Right lobe of liver (tissue), 6 donors: ENCODE data around the gene HM13. TPM values are rescaled to one million over a fixed set of nuclear protein-coding genes. Genes with fewer than 3 reads are reported as not detected.
"Not testable (repeated sequence)": the region's sequence is repeated elsewhere in the genome, so short reads cannot be mapped to it uniquely, and the experiment has no call there.

Source experiments
- ATAC-seq, 4 donors: fragments of 200-7000 bp; cut with Tn5 transposase; one replicate each; pipeline ENCODE4 v1.9.1; 2020; ENCODE audit warnings: mild to moderate bottlenecking in 4 of 4, moderate library complexity in 4 of 4
- DNase-seq, 3 donors: peaks; one replicate each; pipeline ENCODE4 v3.0.0-alpha.2; 2020
- H3K27ac ChIP-seq, 3 donors: fragments of 200-600 bp; one replicate each; pipeline ENCODE4 v1.8.0; 2022
- H3K27me3 ChIP-seq, 2 donors: fragments of 200-600 bp; one replicate each; pipeline ENCODE4 v1.8.0; 2022
- H3K36me3 ChIP-seq, 4 donors: fragments of 200-600 bp; sonication (generic) in 1 of 4; one replicate each; pipeline versions ENCODE4 v1.5.1 to v1.8.0; 2017 to 2022; ENCODE audit warnings: control low read depth in 1 of 4
- H3K4me1 ChIP-seq, 4 donors: fragments of 200-600 bp; sonication (generic) in 1 of 4; one replicate each; pipeline versions ENCODE4 v1.5.1 to v1.8.0; 2017 to 2022; ENCODE audit warnings: control low read depth in 1 of 4
- H3K4me3 ChIP-seq, 3 donors: fragments of 200-600 bp; one replicate each; pipeline ENCODE4 v1.8.0; 2022
- H3K9me3 ChIP-seq, 4 donors: fragments of 200-600 bp; sonication (generic) in 1 of 4; one replicate each; pipeline versions ENCODE4 v1.5.1 to v1.8.0; 2017 to 2022; ENCODE audit warnings: control low read depth in 1 of 4
- CTCF ChIP-seq, 4 donors: fragments of 200-600 bp in 3 of 4; fragments of 450-650 bp in 1 of 4; IDR thresholded peaks; one replicate each; pipeline versions ENCODE4 v1.5.1 to v1.8.0; 2016 to 2022; ENCODE audit warnings: antibody characterized with exemption in 4 of 4, mild to moderate bottlenecking in 2 of 4
- POLR2A ChIP-seq: fragments of 450-650 bp; IDR thresholded peaks from one replicate; pipeline ENCODE4 v1.6.1; 2017; ENCODE audit warnings: antibody characterized with exemption, mild to moderate bottlenecking
- WGBS: methylation state at CpG from one replicate; pipeline ENCODE4 v1.1.6; 2018; ENCODE audit warnings: low coverage, low lambda C conversion rate; ENCODE audit not compliant: insufficient coverage; ENCODE audit errors: missing lambda C conversion rate; 5-methylcytosine and 5-hydroxymethylcytosine counted together
- intact Hi-C, 2 donors: fragments of 100-400 bp; cut with DNase I; formaldehyde crosslinking; loops; one replicate each; pipeline versions ENCODE4 v1.11.2 to v1.14.1; 2022
- long read RNA-seq: library from polyadenylated mRNA; unstranded; transcript quantifications from one replicate; pipeline ENCODE4 v2.0.0, GENCODE V29; 2019
- total RNA-seq, 6 experiments: library from RNA; depleted of rRNA in 2 of 6; stranded (reverse); fragments of >200 nt in 2 of 6; fragmentation: NEBNext Ultra II Directional in 3 of 6; extraction: Animal tissue kit (Norgen Biotek cat#: 25700) in 3 of 6; gene quantifications; one replicate each; pipeline versions ENCODE4 v1.1.0 to v1.2.4, GENCODE V29; 2016 to 2023
- donor health status: DM: no; HTN: yes; CAD: no.
- donor health status: DM: no; HTN: no; CAD: no.
- donor health status: DM: no; HTN: no; CAD: no.
- donor health status: DM: no; HTN: yes; CAD: no.
- donor health status: DM: no; HTN: yes; CAD: no.

Gene HM13
- total RNA-seq, result 100 to 1,000 TPM in 5 of 6 experiments, 10 to 100 TPM in 1; 78.1 to 141 (median 114) TPM
- long read RNA-seq, transcript HM13-202 (12 exons, 1,606 nt), result major isoform, 22 of 33 reads
- long read RNA-seq, partial matches to known transcripts, result 3 of 33 reads
- long read RNA-seq, other reads (novel, unspliced or antisense), result 7 of 33 reads

GRCh38 chr20:31514154-31515071 is at the start of gene HM13:
HM13 (plus strand) TSS chr20:31514442; CDS start chr20:31514552, 110 bp downstream.
- Histone ChIP-seq H3K4me1 (peaks cover 0 to 30% (median 7%) of the 10 kb centered on the region in 4 donors), H3K36me3 (no peaks in the 10 kb centered on the region), H3K9me3 (no peaks in the 10 kb centered on the region), H3K4me3 (peak within 1 kb of the TSS; percentile 87 to 99 (median 98)), H3K27ac (peak within 1 kb of the TSS; percentile 47 to 76 (median 65)), H3K27me3 (no peaks in the 10 kb centered on the region)
- TF ChIP-seq CTCF (IDR thresholded peaks at IDR 0.05), result peak; percentile 93 to 99 (median 98)
- TF ChIP-seq POLR2A, result peak; percentile 81
- intact Hi-C loops, result no loop called here
- DNase-seq, result peak; percentile 92 to 94 (median 93)
- WGBS, result 1% methylated on average over 20 of the region's 86 CpGs
- ATAC-seq, result peak; percentile 92 to 98 (median 95)

- WGBS, result no CpG with 5 or more reads among the region's 33 CpGs
- H3K4me3 ChIP-seq, DNase-seq, H3K9me3 ChIP-seq, H3K4me1 ChIP-seq, ATAC-seq, H3K27me3 ChIP-seq, H3K36me3 ChIP-seq, H3K27ac ChIP-seq, intact Hi-C loops: not testable (repeated sequence)
Observed at GRCh38 chr20:31470946-31471345, 43.3 kb upstream of the HM13 start.

- intact Hi-C loops, result no loop called here
- ATAC-seq, result no peak
Observed at GRCh38 chr20:31472395-31473330, 41.6 kb upstream of the HM13 start.

GRCh38 chr20:31473331-31474096 is 40.7 kb upstream of the HM13 start:
- DNase-seq, result no peak
- no peak for ATAC-seq
- intact Hi-C loops, result no loop called here
- 76% methylated on average over 4 of the region's 5 CpGs for WGBS
- Histone ChIP-seq H3K27me3 (no peaks in the 10 kb centered on the region), H3K36me3 (no peaks in the 10 kb centered on the region), H3K9me3 (no peaks in the 10 kb centered on the region), H3K4me3 (no peak overlapping the region), H3K4me1 (no peaks in the 10 kb centered on the region), H3K27ac (no peak overlapping the region)
- TF ChIP-seq POLR2A, result no peak
- TF ChIP-seq CTCF (IDR thresholded peaks at IDR 0.05), result no peak

More at GRCh38 chr20:31472395-31473330, 41.6 kb upstream of the HM13 start:
- Histone ChIP-seq H3K36me3 (no peaks in the 10 kb centered on the region), H3K27ac (no peak overlapping the region), H3K4me1 (no peaks in the 10 kb centered on the region), H3K27me3 (no peaks in the 10 kb centered on the region), H3K4me3 (no peak overlapping the region), H3K9me3 (no peaks in the 10 kb centered on the region)
- DNase-seq, result no peak
- no peak for TF ChIP-seq CTCF (IDR thresholded peaks at IDR 0.05)
- no peak for TF ChIP-seq POLR2A
- WGBS, result 38% methylated on average over 5 of the region's 8 CpGs
